Measurements from ENCODE around the gene ATG4C.

ATG4C gene

DNA sequence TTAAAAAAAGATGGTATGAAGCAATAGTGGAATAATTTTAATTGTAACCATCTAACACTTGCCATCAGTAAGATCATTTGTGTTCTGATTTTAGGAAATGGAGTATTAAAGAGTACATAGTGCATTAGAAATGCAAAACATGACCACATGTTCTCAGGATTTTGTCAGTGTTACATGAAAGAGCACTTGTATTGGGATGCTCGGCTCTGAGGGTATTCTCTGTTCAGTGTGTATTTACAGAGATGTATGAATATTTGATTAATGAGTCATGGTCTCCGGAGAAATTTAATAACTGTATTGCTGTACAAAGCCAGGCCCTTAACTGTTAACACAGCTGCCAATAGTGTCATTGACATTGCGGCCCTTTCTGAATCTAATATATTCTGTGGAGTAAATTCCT is 91.7 kb downstream of the ATG4C start:
- DNase-seq (ENCODE audit: extremely low spot score): no peak
- TF ChIP-seq, protein P1, sequence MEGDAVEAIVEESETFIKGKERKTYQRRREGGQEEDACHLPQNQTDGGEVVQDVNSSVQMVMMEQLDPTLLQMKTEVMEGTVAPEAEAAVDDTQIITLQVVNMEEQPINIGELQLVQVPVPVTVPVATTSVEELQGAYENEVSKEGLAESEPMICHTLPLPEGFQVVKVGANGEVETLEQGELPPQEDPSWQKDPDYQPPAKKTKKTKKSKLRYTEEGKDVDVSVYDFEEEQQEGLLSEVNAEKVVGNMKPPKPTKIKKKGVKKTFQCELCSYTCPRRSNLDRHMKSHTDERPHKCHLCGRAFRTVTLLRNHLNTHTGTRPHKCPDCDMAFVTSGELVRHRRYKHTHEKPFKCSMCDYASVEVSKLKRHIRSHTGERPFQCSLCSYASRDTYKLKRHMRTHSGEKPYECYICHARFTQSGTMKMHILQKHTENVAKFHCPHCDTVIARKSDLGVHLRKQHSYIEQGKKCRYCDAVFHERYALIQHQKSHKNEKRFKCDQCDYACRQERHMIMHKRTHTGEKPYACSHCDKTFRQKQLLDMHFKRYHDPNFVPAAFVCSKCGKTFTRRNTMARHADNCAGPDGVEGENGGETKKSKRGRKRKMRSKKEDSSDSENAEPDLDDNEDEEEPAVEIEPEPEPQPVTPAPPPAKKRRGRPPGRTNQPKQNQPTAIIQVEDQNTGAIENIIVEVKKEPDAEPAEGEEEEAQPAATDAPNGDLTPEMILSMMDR (IDR thresholded peaks at IDR 0.05; ENCODE audit: control extremely low read depth, extremely low read depth, low read depth, missing control alignments): no peak
- ChIA-PET CTCF (no interaction called here), POLR2A (no interaction called here)

DNA sequence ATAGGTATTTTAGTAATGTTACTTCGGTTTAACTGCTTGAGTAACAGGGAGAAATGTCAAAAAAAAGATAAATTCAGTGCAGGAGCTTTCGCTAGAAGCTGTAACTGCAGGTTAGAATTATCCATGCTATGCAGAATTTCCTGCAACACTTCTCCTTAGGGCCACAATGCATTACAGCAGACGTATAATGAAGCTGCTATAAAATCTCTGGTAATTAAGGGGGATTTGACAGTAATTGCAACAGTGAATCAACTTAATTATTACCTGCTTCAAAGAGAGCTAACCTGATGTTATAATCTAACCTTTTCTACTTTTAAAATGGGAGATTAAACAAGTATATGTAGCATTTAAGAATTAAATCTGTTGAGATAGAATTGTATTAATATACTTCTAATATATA is 92.6 kb downstream of the ATG4C start:
- ChIA-PET POLR2A (no interaction called here), CTCF (interaction anchor here (0.9 to 1.3 kb wide), 2 partner anchors 11 to 30 kb away, joined by 3 to 4 read pairs; no protein-coding TSS in a partner anchor)
- no peak for DNase-seq (ENCODE audit: extremely low spot score)
- TF ChIP-seq, protein P1 (IDR thresholded peaks at IDR 0.05; ENCODE audit: control extremely low read depth, extremely low read depth, low read depth, missing control alignments): no peak

DNA sequence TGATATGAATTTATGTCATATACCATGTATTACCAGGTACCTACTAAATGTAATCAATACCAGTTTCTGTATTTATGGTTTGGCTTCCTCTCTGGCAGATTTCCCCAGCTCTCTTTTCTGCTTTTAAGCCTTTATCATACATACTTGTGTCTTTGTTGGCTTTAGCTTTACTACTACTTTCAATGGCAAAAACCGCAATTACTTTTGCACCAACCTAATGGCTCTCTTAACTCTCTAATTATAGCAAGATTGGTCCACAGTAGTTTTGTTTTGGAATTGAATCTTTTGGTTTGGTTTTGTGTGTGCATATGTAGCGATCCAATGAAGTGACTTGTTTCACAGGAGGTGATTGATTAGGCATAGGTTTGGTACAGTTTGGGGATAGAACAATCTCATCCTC is 93.6 kb downstream of the ATG4C start:
- CTCF ChIA-PET: interaction anchor here (0.9 to 1.3 kb wide), 2 partner anchors 12 to 31 kb away, joined by 3 to 4 read pairs; no protein-coding TSS in a partner anchor
- TF ChIP-seq, protein P1 (IDR thresholded peaks at IDR 0.05; ENCODE audit: control extremely low read depth, extremely low read depth, low read depth, missing control alignments): no peak
- DNase-seq (ENCODE audit: extremely low spot score): no peak
- POLR2A ChIA-PET: no interaction called here

DNA sequence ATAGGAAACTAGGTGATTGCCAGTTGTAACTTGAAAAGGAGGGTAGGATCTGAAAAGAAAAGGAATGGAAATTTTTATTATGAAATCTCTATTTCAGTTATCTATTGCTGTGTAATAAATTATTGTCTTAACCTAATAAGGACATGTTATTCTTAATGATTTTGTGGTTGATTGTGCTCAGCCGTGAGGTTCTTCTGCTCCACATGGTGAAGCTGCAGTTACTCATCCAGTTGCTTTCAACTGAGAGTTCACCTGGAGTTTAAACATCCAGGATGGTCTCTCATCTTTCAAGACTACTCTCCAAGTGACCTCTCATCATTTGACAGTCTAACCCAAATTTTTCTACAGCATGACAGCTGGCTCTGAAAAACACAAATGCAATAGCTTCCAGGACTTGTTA is 96.0 kb downstream of the ATG4C start:
- no peak for DNase-seq (ENCODE audit: extremely low spot score)
- TF ChIP-seq, protein P1 (IDR thresholded peaks at IDR 0.05; ENCODE audit: control extremely low read depth, extremely low read depth, low read depth, missing control alignments): no peak
- ChIA-PET POLR2A (no interaction called here), CTCF (no interaction called here)

DNA sequence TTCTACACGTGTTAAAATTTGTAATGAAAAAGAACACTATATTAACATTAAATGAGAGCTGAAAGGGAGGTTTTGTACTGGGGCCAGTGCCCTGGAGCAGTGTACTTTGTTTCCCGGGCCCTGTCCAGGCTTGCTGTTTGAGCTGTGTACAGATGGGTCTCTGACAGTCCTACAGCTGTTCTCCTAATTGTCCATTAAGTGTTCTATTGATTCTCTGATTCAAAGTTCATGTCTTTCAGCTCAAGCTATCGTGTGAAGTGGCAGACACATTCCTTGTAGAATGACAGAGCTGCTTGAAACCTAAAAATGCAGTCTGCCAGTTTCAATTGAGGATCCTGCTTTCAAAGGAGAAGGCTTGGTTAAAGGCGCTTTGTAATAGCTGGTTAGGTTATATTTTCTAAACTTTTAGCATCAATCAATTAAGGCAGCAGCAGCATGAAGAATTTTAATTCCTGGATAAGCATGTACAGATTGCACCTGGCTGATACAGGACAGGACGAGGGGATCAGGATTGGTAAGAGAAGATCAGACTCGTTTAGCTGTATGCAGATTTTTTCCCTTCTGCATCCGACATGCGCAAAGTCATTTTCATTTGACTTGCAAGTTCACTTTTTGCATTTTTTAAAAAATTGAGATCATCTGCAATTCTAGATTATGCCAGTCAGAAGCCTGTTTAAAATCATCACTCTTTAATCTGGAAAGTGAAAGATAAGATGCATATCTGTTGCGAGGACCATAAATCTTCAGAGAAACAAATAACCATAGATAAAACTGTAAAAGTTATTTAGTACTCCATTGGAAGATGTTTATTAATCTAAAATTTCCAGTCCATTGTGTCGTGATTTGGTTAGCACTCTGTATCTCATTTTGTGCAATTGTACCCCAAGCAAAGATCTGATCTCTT is 98.5 kb downstream of the ATG4C start:
- CTCF ChIA-PET: interaction anchor here (1.1 to 2.6 kb wide), 5 partner anchors 10 to 404 kb away, joined by 3 to 8 read pairs (median 5); no protein-coding TSS in a partner anchor
- POLR2A ChIA-PET: no interaction called here
- no peak for DNase-seq (ENCODE audit: extremely low spot score)
- TF ChIP-seq, protein P1 (IDR thresholded peaks at IDR 0.05; ENCODE audit: control extremely low read depth, extremely low read depth, low read depth, missing control alignments): no peak

DNA sequence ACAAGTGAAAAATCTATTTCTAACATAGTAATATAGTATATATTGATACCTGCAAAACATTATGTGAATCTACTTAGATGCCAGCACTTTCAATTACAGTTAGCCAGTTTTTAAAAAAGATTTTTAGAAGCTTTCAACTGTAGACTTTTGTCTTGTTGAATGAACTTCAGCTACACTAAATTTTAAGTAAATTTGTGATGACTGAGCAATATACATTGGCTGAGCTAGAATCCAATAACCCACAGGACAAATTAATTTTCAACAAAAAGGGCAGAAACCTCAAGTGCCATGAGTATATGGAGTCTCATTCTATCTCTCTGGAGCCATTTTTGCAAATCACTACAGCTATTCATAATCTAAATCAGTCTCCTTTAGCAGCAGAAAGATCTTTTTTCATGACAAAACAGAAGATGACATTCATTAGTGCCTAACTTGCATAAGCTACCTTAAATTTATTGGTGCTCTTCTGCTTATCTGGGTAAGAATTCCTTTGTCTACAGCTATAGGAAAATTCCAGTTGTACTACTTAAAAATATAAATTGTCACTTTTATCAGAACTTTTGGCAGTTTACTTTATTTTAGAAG is 100.3 kb downstream of the ATG4C start:
- ChIA-PET CTCF (interaction anchor here (1.2 to 2.6 kb wide), 3 partner anchors 23 to 43 kb away, joined by 3 to 8 read pairs (median 3); no protein-coding TSS in a partner anchor), POLR2A (no interaction called here)
- no peak for DNase-seq (ENCODE audit: extremely low spot score)
- TF ChIP-seq, protein P1 (IDR thresholded peaks at IDR 0.05; ENCODE audit: control extremely low read depth, extremely low read depth, low read depth, missing control alignments): no peak

All from GM10248 (cell line).